Measurements from ENCODE around the gene GUCY2C.

DNA sequence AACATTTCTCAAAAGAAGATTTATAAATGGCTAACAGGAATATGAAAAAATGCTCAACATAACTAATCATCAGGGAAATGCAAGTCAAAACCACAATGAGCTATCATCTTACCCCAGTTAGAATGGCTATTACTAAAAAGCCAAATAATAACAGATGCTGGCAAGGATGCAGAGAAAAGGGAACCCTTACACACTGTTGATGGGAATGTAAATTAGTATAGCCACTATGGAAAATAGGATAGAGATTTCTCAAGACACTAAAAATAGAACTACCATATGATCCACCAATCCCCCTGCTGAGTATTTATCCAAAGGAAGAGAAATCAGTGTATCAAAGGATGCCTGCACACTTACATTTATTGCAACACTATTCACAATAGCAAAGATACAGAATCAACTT, 58.3 kb downstream of the GUCY2C start:
- TF ChIP-seq, protein P1, sequence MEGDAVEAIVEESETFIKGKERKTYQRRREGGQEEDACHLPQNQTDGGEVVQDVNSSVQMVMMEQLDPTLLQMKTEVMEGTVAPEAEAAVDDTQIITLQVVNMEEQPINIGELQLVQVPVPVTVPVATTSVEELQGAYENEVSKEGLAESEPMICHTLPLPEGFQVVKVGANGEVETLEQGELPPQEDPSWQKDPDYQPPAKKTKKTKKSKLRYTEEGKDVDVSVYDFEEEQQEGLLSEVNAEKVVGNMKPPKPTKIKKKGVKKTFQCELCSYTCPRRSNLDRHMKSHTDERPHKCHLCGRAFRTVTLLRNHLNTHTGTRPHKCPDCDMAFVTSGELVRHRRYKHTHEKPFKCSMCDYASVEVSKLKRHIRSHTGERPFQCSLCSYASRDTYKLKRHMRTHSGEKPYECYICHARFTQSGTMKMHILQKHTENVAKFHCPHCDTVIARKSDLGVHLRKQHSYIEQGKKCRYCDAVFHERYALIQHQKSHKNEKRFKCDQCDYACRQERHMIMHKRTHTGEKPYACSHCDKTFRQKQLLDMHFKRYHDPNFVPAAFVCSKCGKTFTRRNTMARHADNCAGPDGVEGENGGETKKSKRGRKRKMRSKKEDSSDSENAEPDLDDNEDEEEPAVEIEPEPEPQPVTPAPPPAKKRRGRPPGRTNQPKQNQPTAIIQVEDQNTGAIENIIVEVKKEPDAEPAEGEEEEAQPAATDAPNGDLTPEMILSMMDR (IDR thresholded peaks at IDR 0.05) = no peak
- TF ChIP-seq POLR2A (IDR thresholded peaks at IDR 0.05) = no peak
- no peak for TF ChIP-seq POLR2AphosphoS5 (IDR thresholded peaks at IDR 0.05)
- TF ChIP-seq EP300 (IDR thresholded peaks at IDR 0.05) = no peak

Data from suprapubic skin (tissue), 4 donors.